Right forelimb (tissue), 1 donor: Measurements from ENCODE around the gene SETD1A.

Experiments used
- DNase-seq: peaks from one replicate; pipeline ENCODE4 v3.0.0-alpha.2; 2018

Gene SETD1A

GRCh38 chr16:30957456-30958174 is at the start of gene SETD1A:
Gene SETD1A (plus strand): TSS chr16:30957754. CDS start chr16:30958732, 978 bp downstream.
- DNase-seq, result peak; percentile 97

DNA sequence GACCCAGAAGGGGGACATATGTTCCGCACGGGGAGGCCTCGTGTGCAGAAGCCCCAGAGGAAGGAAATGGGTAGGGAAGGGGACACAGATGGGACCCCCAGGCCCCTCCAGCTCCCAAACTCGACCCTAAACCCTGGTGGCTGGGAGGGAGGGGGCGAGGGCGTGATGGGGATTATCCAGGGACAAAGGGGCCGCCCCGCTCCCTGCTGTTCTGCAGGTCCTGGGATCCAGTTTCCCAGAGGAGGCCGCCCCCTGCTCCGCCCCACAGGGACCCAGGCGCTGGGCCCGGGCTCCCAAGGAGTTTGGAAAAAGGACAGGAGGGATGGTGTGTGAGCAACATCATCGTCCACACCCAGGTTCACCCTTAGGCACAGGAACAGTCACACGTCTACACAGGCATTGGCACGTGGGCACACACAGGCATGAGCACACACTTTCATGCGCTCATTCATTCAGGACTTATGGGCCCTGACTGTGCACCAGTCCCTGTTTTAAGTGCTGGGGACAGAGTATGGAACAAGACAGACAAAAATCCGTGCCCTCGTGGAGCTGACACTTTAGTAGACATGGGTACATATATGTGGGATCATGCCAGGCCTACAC is 47.0 kb upstream of the SETD1A start:
- no peak for DNase-seq

DNA sequence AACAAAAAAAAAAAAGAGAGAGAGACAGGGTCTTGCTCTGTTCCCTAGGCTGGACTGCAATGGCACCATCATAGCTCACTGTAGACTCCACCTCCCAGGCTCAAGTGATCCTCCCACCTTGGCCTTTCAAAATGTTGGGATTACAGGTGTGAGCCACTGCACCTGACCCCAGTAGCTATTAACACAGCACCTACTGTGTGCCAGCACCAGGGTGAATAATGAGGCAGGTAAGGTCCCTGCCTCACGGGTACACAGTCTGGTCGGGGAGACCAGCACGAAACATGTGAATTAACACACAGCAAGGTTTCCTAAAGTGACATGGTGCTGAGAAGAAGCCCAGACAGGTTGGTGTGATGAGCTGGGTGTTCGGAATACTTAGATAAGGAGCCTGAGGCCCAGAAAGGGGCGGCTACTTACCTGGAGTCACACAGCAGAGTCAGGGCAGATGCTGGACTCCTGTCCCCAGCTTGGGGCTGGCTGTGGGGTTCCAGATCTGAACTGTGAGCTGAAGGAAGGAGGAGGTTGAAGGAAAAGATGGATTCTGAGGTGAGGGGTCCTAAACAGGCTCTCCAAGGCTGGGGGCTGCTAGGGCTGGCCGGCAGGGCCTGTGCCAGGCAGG is 44.7 kb upstream of the SETD1A start:
- DNase-seq, result no peak

GRCh38 chr16:30914830-30915229 is 42.7 kb upstream of the SETD1A start:
- no peak for DNase-seq

DNA sequence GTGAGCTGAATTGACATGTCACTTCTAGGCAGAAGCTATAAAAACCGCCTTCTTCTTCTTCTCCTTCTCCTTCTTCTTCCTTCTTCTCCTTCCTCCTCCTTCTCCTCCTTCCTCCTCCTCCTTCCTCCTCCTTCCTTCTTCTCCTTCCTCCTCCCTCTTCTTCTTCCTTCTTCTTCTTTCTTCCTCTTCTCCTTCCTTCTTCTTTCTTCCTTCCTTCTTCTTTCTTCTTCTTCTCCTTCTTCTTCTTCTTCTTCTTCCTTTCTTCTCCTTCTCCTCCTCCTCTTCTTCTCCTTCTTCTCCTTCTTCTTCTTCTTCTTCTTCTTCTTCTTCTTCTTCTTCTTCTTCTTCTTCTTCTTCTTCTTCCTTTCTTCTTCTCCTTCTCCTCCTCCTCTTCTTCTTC is 38.9 kb upstream of the SETD1A start:
- DNase-seq, result no peak

GRCh38 chr16:30920891-30921290 is 36.7 kb upstream of the SETD1A start:
- no peak for DNase-seq

DNA sequence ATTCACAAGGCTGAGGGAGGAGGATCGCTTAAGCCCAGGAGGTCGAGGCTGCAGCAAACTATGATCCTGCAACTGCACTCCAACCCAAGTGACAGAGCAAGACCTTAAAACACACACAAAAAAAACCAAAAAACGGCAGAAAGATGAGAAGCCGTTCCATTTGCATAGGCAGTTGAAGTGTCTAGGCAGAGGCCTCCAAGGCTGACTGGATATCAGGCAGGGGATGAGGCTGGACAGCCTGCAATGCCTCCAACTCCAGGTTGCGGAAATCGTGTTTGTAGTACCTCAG is 36.2 kb upstream of the SETD1A start:
- DNase-seq, result no peak

GRCh38 chr16:30921748-30922419 is 35.7 kb upstream of the SETD1A start:
- peak; percentile 95 for DNase-seq

- peak; percentile 100 for DNase-seq
Observed at GRCh38 chr16:30922420-30922959, 35.1 kb upstream of the SETD1A start.

- DNase-seq, result peak; percentile 99
Observed at GRCh38 chr16:30922960-30923535, 34.5 kb upstream of the SETD1A start.

DNA sequence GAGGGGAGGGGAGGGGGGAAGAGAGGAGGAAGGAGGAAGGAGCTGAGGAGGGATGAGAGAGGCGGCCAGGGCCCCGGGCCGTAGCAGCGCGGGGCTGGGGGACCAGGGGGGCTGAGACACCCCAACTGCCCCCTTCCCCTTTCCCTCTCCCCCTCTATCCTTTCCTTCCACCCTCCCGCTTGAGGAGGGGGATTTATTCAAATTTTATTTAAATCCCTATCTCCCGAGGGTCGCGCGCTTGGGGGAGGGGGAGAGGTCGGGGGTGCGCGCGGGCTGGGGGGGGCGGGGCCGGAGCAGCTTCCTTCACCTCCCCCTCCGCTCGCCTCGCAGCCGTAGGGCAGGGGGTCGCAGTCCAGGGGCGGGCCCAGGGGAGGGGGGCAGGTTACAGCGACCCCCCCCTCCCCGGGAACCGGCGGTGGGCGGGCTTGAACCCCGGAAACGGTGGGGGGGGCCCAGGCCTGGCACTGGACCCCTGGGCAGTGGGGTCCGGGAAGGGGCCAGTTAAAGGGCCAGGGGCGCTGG is 33.9 kb upstream of the SETD1A start, which contains the start of gene FBXL19:
Gene FBXL19, plus strand, starts transcription at position 19 of the 522 bp plus-strand sequence. CDS start 2,183 bp downstream, outside the sequence.
- no peak for DNase-seq

DNA sequence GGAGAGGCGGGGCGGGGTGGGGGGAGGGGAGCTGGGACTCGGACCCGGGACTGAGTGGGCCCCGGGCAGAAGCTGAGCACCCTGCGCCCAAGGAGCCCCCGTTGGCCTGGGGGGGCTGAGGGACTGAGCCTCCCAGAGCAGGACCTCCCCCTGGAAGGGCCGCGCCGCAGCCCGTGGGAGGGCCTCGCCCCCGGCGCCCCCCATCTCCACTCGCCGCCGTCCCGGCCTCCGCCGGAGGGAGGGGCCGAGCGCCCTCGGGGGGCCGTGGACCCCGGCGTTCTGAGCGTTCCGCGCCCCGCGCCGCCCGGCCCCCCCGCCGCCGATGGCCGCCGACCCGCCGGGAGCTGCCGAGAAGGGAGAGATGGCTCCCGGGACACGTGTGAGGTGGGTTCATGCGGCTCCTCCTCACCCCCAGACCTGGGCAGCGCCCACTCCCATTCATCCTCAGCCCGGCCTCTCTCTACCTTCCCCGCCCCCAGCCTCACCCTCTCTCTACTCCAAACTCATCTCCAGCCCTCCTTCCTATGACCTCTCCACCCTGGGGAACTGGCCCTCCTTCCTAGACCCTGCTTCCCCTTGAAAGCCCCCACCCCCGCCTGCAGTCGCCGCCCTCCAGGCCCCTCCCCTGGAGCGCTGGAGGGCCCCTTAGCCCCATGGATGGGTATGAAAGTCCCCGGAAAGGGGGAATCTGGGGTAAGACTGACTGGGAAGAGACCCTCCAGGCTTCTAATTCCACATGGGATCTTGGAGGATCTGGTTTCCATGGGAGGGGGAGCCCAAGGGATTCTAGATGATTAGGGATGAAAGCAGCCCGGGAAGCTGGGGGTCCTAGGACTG is 33.3 kb upstream of the SETD1A start:
- DNase-seq, result no peak

DNA sequence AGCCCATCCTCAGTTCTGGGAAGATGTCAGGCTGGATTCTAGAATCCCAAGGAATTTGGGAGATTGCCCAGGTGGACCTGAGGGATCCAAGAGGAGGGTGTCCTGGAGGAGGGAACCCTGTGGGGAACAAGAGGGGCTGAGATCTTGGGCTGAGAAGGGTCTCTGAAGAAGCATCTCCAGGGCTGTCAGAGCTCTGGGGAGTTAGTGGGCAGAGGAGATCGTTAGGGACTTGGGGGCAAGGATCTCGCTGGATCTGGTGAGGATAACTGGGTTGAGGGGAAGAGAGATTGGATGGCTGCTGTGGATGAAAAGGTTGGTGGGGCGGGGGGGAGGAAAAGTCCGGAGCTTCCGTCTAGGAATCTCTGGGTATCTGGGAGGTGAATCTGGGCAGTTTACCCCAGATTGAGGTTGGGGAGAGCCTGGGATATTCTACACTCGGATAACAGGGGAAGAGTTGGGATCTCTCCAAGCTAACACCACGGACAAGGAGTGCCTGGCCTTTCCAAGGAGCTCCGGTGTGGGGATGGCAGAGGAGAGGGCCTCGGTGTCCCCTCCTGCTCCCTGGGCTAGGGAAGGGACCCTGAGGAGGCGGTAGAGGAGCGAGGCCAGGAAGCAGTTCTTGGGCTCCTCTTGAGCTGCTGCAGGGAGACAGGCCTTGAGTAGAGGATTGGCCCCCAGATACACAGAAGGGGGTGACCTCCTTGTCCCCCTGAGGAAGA is 32.5 kb upstream of the SETD1A start:
- no peak for DNase-seq

GRCh38 chr16:30925632-30925987 is 31.9 kb upstream of the SETD1A start:
- no peak for DNase-seq

- DNase-seq, result no peak
Observed at GRCh38 chr16:30925995-30926811, 31.4 kb upstream of the SETD1A start.

GRCh38 chr16:30926937-30927788 is 30.4 kb upstream of the SETD1A start:
- no peak for DNase-seq

DNA sequence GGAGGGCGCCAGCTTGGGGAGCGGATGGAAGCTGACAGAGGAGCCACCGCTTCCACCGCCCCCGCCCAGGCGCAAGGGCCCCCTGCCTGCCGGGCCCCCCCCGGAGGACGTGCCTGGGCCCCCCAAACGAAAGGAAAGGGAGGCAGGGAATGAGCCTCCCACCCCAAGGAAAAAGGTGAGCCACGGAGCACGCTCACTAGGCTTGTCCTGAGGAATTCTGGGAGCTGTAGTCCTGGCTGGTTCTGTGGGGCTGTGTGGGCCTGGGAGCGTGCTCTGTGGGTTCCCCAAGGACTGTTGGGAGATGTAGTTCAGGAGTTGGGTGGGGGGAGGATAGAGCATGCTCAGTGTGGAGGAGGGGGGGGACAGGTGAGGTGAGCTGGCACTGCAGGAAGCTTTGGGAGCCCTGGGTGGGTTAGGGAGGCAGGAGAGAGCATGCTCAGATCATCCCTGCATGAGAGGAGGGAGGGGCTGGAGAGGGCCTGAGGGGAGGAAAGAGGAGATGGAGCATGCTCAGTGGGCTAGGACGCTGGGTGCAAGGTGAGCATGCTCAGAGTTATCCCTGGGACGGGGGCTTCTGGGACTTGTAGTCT is 29.7 kb upstream of the SETD1A start:
- peak; percentile 64 for DNase-seq

DNA sequence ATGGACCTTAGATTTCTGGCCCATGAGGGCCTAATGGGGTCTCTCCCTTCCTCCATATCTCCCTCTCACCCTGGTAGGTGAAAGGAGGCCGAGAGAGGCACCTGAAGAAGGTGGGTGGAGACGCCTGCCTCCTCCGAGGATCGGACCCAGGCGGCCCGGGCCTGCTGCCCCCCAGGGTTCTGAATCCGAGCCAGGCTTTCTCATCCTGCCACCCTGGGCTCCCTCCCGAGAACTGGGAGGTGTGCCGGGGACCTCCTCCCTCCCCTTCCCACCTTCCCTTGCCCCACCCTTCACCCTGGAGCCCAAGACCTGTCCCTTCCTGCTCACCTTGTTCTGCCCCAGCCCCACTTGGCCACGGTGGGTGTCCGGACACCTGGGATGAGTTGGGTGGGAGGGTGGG is 29.2 kb upstream of the SETD1A start:
- no peak for DNase-seq

DNA sequence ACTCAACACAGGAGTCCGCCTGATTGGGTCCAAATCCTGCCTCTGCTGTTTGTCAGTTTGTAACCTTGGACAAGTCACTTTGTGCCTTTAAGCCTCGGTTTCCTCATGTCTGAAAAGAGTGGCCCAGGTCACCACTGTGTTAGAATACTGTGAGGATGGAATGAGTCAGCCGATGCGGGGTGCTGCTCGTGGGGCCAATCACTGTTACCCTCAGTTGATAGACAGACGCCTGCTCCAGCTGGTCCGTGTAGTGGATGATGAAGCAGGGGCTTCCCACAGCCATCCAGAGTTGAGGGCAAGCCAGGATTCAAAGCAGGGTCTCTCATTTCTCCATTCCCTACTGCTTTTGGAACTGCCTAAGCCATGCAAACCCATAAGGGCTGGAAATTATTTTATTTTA is 28.4 kb upstream of the SETD1A start:
- DNase-seq, result no peak
